Activated CD4-positive, CD25-positive, alpha-beta regulatory T cell treated with anti-CD3 and anti-CD28 coated beads, Interleukin-2, amount 50 U/mL, for 24 hours (primary cell): ENCODE measurements around the gene NDUFS8.

Experiments
- ATAC-seq, 2 donors: fragments of 150-1000 bp; cut with Tn5 transposase; one replicate each; pipeline ENCODE4 v1.10.0; 2021; ENCODE audit warnings: mild to moderate bottlenecking in 1 of 2, moderate library complexity in 1 of 2

Gene NDUFS8

DNA sequence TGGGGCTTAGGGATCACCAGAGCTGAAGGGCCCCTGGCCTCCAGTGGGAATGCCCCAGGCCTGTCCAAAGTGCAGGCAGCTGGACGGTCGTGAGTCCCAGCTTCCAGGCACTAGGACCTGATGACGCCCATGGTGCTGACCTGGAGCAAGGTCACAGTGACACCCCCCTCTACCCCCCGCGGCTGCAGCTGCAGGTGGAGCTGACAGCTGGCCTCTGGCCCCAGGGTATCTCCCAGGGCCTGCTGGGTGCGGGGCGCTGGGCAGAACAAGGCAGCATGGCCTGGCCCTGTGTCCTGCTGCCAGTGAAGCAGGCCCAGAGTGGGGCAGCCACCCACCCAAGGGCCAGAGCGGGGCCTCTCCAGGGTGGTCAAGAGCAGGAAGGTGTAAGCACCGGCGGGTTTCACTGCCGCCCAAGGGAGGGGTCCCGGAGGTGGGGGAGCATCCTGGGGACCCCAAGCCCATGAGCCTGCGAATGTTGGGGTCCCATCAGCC, 7.8 kb downstream of the NDUFS8 start:
- ATAC-seq = no peak

DNA sequence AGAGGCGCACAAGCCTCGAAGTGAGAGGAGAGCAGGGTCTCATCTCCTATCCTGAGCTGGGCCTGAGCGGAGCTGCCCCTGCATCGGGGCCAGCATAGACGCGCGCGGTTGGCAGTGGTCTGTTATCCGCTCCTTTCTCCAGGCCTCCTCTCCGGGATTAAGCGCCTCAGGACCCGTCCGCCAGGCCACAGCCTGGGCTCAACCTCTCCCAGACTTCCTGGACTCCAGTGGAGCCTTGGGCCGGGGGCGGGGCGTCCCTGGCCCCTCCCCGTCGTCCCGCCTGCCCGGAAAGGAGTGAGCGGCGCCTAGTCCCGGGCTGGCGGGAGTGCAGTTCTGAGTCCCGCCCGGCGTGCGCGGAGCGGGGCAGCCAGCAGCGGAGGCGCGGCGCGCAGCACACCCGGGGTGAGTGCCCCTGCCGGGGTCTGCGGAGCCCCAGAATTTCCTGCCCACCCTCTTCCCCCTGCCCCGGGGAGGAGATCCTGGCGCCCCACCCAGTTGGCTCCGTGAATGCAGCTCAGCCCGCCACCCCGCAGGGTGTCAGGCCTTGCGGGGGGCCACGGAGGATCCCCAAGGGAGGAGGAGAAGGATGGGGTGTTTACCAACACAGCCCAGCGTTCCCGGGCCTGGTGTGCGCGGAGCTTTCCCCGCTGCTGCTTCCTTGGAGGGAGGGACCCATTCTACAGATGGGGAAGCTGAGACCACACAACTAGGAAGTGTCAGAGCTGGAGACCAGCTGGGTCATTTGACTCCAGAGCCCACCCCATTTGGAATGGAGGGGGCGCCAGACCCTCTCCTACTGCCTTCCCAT, 8.4 kb downstream of the NDUFS8 start, which contains the start of gene TCIRG1:
TSS of gene TCIRG1 (plus strand) at position 308 of the 808 bp plus-strand sequence. CDS start 2,247 bp downstream, outside the sequence.
- ATAC-seq = peak; percentile 65 to 66

DNA sequence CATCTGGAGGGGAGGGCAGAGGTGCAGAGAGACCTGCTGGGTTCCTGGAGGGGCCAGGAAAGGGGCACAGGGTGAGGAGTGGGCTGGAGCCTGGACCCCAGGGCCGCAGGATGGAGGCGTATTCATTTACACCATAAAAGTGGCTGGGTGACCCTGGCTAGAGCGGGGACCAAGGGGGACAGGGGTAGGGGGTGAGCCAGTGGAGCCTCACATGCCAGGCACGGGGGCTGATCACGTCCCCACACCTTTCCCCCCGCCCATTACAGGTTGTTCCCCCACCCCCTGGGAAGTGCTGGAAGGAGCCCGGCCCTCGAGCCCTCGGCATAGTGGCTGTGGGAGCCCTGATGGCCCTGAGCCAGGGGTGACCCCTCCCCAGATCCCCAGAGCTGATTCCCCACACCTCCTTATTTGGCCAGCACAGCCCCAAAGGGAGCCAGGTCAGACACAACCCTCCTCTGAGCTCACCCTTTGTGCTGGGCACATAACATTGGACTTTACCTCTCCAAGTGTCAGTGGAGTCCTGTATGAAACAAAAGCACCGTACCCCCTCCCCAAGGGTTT, 9.1 kb downstream of the NDUFS8 start:
- peak in 1 of 2 donors; percentile 2 for ATAC-seq

DNA sequence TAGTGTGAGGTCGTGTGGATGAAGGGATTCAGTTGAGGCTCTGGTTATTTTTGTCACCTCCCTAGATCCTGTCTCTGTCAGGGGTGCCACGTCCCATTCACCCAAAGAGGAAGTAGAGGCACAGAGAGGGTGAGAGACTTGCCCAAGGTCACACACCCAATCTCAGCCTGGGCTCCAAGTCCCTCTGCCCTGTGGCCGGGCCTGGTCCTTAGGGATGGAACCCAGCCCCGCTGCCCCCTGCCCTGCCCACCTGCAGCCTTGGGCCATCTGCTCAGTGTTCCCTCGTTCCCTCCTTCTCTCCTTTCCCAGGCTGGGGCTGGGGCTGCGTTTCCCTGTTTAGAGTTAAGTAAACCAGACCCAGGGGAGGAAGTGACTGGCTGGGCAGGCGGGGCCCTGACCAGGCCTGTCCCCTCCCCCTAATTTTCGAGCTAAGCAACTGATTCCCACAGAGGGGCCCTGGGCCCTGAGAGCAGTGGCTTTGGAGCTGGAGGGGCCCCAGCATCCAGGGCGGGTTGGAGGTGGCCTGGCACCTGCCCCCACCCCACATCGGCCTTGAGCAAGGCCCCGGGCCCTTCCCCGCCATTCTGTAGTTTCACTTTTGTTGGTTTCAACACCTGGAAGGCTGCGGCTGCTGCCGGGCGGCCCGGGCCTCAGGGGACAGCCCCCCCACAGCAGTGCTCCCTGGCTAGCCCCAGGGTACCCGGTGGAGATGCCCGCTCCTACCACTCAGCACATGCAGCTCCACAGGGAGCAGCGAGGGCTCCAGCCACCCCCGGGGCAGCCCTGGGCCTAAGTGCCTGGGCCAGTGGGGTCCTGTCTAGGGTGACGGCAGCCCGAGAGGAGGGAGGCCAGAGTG, 9.8 kb downstream of the NDUFS8 start:
- ATAC-seq = peak; percentile 64 to 68

DNA sequence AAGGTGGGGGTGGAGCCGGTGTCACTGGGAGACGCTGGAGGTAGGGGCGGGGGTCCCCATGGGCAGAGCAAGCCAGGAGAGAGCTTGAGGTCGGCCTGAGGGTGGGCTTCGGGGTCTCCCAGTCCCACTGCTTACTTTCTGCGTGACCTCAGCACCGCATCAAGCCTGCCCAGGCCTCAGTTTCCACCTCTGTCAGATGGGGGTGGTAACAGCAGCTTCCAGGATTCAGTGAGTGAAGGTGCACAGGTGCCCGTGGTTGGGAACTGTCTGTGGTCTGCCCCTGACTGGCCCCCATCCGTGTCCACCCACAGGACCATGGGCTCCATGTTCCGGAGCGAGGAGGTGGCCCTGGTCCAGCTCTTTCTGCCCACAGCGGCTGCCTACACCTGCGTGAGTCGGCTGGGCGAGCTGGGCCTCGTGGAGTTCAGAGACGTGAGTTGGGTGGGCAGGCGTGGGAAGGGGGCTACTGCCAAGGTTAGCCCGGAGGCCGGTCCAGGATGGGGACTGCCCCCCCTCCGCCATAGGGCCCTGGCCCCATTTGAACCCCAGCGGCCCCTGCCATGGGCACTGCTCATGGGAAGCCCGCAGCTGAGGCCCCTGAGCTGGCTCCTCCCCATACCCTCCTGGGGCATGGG, 10.6 kb downstream of the NDUFS8 start:
- ATAC-seq = no peak

DNA sequence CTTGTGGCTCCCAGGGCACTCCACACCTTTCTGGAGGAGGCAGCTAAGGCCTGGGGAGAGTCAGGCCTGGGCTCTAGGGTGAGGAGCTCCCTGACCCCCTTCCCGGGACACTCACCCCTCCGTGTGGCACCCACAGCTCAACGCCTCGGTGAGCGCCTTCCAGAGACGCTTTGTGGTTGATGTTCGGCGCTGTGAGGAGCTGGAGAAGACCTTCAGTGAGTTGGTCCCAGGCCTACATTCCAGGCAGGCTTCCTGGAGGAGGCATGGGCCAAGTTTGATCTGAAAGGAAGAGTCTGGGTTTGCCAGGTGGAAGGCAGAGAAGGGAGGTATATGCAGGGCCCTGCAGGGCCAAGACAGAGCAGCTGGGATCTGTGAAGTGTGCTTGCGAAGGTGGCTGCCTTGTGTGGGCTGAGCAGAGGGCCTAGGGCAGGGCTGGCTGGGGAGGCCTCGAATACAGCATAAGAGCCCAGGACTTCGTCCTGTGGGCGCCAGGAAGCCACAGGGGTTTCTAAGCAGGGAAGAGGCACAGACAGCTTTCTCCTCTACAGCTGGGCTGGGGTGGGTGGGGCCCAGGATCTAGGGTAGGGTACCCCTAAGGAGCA, 11.2 kb downstream of the NDUFS8 start:
- no peak for ATAC-seq

DNA sequence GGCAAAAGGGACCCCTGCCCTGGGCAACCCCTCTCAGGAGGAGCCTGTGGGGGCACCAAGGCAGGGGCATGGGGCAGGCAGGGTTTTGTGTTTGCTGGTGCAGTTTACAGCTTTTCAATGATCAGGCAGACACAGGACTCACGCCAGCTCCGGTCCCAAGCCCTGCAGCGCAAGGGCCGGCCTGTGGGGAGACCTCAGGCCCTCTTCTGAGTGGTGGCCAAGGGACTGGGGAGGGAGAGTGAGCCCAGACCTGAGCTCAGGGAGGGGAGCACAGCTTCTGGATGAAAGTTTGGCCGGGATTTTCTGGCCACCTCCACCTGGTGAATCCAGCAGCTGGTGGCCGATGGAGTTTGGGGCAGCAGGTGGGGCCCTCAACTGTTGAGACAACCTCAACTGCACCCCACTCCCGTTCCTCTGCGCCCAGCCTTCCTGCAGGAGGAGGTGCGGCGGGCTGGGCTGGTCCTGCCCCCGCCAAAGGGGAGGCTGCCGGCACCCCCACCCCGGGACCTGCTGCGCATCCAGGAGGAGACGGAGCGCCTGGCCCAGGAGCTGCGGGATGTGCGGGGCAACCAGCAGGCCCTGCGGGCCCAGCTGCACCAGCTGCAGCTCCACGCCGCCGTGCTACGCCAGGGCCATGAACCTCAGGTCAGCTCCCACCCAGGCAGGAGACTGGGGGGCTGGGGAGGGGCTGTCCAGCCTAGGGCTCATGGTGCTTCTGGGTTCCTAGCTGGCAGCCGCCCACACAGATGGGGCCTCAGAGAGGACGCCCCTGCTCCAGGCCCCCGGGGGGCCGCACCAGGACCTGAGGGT, 11.9 kb downstream of the NDUFS8 start:
- ATAC-seq = no peak

DNA sequence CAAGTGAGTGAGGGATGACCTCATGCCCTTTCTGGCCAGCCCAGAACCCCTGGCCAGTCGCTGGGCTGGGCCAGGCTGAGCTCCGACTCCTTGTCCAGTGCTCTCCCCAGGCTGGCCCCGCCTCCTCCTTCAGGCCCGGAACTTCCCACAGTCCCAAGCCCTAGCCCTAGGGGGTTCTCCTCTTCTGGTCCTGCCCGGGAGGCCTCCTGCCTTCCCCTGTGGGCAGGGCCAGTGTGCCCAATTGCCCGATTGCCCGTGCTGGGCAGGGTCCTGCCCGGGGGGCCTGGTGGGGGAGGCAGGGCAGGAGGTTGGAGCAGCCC, 12.5 kb downstream of the NDUFS8 start:
- ATAC-seq = no peak

DNA sequence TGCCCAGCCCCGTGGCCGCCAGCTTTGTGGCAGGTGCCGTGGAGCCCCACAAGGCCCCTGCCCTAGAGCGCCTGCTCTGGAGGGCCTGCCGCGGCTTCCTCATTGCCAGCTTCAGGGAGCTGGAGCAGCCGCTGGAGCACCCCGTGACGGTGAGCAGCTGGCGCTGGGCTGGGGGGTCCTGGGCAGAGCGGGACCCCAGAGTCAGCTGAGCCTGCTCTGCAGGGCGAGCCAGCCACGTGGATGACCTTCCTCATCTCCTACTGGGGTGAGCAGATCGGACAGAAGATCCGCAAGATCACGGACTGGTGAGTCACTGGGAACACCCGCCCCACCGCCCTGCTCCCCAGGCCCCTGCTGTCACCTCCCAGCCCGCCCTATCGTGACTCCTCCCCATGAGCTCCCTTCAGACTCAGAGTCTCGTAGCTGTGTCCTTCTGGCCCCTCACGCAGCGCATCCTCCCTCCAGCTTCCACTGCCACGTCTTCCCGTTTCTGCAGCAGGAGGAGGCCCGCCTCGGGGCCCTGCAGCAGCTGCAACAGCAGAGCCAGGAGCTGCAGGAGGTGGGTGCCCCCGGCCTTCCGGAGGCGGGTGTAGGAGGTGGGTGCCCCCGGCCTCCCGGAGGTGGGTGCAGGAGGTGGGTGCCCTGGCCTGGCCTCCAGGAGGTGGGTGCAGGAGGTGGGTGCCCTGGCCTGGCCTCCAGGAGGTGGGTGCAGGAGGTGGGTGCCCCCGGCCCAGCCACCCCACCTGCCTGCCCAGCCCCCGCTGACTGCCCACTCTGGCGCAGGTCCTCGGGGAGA, 13.1 kb downstream of the NDUFS8 start:
- no peak for ATAC-seq

DNA sequence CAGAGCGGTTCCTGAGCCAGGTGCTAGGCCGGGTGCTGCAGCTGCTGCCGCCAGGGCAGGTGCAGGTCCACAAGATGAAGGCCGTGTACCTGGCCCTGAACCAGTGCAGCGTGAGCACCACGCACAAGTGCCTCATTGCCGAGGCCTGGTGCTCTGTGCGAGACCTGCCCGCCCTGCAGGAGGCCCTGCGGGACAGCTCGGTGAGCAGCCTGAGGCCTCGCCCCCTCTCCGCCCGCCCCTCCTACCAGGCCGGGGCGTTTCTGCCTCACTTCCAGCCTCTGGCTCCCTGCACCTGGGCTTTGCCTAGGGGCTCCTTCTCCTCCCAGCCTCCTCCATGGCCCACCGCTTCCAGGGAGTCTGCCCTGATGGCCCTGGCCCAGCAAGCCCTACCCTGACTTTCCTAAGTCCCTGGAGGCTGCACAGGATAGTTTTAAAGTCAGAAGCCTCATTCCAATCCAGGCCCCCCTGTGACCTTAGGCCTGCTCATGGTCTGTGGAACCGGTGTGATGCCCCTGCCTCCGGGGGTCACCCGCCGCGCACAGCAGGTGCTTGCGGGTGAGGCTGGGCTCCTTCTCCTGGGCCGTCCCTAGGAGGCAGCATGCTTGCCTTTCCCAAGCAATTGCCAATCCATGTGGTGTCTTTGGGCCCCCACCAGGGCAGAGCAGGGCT, 13.8 kb downstream of the NDUFS8 start:
- no peak for ATAC-seq

DNA sequence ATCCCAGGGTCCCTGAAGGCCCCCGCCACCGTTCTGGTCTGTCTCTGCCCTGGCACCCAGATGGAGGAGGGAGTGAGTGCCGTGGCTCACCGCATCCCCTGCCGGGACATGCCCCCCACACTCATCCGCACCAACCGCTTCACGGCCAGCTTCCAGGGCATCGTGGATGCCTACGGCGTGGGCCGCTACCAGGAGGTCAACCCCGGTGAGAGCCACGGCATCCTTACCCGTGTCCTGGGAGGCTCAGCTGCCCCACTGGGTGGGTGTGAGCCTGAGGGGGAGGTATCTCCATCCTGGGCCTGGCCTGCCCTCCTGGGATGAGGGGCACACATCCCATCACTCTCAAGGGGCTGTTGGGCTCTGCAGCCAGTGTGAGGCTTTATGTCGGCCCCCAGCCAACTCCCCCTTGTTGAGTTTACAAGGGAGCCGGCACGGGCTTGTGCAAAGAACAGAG, 14.4 kb downstream of the NDUFS8 start:
- no peak for ATAC-seq

DNA sequence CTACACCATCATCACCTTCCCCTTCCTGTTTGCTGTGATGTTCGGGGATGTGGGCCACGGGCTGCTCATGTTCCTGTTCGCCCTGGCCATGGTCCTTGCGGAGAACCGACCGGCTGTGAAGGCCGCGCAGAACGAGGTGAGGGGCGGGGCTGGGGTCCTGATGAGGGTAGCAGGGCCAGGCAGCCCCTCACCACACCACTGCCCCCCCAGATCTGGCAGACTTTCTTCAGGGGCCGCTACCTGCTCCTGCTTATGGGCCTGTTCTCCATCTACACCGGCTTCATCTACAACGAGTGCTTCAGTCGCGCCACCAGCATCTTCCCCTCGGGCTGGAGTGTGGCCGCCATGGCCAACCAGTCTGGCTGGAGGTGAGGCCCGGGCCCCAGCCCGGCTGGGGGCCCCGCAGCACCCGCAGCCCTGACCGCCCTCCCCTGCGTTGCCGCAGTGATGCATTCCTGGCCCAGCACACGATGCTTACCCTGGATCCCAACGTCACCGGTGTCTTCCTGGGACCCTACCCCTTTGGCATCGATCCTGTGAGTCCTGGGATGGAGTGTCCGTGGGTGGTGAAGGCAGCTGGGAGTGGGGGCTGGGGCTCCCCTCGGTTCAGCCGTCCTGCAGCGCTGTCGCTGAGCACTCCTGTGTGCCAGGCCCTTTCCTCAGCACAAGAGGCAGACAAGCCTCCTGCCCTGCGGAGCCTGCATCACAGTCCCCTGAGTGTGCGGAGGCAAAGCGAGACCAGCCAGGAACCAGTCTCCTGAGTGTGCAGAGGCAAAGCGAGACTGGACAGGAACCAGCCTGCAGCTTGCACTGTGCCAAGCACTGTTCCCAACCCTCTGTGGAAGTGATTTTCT, 17.2 kb downstream of the NDUFS8 start:
- ATAC-seq = no peak

DNA sequence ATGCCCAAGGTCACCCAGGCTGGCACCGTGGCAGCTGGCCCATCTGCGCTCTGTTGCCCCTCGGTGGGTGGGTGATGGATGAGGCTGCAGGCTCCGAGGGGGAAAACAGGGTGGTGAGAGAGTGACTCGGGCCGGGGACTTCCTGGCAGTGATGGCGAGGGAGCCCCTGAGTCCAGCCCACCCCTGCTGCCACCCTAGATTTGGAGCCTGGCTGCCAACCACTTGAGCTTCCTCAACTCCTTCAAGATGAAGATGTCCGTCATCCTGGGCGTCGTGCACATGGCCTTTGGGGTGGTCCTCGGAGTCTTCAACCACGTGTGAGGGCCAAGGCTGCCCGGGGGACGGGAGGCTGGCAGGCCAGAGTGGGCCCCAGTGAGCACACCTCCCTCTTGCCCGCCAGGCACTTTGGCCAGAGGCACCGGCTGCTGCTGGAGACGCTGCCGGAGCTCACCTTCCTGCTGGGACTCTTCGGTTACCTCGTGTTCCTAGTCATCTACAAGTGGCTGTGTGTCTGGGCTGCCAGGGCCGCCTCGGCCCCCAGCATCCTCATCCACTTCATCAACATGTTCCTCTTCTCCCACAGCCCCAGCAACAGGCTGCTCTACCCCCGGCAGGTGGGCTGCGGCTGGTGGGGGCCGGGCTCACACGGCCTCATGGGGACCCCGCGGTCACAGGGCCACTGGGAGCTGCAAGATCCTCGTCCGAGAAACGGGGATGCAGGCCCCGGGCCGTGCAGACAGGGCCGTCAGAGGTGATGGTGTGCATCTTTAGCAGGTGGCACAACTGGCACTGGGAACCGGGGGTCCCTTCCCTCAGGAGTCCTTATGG, 18.4 kb downstream of the NDUFS8 start:
- ATAC-seq = no peak

DNA sequence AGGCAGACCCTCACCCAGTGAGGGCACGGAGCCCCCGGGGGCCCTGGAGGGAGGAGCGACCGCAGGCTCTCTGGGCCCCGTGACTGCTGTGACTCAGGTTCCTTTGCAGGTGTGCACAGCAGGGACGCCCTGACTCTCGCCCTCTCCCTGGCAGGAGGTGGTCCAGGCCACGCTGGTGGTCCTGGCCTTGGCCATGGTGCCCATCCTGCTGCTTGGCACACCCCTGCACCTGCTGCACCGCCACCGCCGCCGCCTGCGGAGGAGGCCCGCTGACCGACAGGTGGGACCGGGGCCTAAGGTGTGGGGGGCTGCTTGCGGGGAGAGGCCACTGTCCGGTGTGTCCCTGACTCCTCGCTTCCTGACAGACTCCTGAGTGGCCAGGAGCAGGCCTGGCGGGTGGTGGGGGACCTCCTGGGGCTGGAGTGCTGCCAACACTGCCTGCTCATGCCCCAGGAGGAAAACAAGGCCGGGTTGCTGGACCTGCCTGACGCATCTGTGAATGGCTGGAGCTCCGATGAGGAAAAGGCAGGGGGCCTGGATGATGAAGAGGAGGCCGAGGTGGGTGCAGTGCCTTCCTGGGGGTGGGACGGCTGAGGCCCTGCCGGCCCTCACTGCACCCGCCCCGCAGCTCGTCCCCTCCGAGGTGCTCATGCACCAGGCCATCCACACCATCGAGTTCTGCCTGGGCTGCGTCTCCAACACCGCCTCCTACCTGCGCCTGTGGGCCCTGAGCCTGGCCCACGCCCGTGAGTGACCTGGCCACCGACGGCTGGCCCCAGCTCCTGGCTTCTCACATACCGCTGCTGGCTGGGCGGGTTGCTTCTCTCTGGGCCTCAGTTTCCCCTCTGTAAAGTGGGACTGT, 19.3 kb downstream of the NDUFS8 start:
- ATAC-seq = no peak

DNA sequence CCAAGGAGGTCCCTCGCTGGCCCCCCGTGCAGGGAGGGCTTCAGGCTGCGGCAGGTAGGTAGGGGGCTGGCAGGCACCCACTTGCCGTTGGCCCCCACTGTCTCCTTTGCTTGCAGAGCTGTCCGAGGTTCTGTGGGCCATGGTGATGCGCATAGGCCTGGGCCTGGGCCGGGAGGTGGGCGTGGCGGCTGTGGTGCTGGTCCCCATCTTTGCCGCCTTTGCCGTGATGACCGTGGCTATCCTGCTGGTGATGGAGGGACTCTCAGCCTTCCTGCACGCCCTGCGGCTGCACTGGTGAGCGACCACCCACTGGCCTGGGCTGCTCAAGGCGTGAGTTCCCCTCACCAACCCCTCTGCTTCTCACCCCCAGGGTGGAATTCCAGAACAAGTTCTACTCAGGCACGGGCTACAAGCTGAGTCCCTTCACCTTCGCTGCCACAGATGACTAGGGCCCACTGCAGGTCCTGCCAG, 19.9 kb downstream of the NDUFS8 start:
- no peak for ATAC-seq

DNA sequence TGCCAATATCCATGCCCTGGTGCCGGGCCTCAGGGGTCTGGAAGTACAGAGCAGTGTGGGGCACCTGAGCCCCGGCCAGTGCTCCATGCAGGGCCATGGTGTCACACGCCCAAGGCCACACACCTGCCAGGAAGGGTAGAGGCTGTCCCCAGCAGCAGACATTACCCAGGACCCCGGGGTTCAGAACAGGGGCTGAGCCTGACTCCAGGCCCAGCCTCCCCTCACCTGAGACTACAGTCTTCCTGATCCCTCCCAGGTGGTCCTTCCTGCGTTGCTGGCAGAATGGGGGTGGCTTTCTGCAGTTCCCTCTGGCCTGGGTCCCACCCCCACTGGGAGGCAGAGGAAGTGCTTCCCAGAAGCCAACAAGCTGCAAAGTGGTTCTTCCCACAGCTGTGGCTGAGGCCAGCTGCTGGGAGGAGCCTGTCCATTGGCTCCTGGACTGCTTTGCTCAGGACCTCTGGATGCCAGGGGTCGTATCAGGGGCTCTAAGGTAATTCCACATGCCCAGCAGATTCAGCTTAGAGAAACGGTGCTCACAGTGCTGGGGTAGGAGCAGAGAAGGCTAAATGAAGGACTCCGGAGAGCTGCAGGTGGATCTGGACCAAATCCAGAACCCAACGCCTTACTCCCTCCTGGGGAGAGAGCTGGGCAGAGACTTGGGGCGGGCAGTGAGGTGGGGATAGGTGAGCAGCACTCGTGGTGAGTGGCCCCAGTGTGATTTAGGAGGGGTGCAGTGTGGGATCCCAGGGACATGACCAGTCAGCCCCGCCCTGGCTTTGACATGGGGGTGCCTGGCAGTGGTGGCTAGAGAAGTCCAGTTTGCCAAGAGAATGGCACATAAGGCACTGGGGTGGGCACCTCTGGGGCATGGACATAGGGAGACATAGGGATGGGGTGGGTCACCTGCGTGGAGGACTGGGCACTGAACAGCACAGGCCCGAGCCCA, 21.0 kb downstream of the NDUFS8 start:
- no peak for ATAC-seq
